Skin of body (tissue), 2 donors: ENCODE data around the gene ADGRL1. TPM values are rescaled to one million over a fixed set of nuclear protein-coding genes. Genes with fewer than 3 reads are reported as not detected.
"Not testable (repeated sequence)": the region's sequence is repeated elsewhere in the genome, so short reads cannot be mapped to it uniquely, and the experiment has no call there.

Source experiments
- DNase-seq: peaks from one replicate; lab custom pipeline; 2025; lab: John Stamatoyannopoulos, UW
- total RNA-seq: library from RNA; depleted of rRNA; stranded (reverse); fragments of >200 nt; gene quantifications from one replicate; pipeline ENCODE4 v1.2.3, GENCODE V29; 2014

Gene ADGRL1
- total RNA-seq, 1 donor from 2014 or later = 22.6 TPM

- DNase-seq = no peak
Measured at GRCh38 chr19:14161305-14161704, 44.7 kb downstream of the ADGRL1 start.

DNA sequence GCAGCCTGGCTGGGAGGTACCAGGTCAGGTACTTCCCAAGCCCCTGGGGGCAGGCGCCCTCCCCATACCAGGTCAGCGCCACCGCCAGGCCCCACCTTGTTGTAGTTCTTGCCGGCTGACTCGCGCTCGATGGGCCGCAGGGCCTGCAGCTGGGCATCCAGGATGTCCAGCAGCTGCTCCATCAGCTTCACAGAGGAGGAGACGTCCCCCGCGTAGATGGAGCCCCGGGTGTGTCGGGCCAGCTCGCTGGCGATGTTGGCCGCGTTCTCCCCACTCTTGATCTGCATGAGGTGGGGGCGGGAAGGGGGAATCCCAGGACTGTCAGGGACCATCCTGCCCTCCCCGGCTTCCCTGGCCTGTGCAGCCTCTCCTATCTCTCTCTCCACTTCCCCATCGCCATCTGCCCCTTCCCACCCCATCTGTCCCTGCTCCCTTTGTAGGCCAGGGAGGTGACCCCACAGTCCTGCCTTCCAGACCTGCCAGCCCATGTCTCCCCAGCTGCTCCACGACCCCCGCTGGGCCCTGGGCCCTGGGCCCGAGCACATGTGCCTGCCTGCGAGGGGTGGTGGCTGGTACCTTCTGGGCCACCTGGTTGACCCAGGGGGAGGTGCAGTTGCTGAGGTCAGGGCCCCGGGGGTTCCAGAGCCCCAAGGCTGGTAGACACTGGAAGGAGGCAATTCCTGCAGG lies 45.8 kb downstream of the ADGRL1 start:
- no peak for DNase-seq

DNA sequence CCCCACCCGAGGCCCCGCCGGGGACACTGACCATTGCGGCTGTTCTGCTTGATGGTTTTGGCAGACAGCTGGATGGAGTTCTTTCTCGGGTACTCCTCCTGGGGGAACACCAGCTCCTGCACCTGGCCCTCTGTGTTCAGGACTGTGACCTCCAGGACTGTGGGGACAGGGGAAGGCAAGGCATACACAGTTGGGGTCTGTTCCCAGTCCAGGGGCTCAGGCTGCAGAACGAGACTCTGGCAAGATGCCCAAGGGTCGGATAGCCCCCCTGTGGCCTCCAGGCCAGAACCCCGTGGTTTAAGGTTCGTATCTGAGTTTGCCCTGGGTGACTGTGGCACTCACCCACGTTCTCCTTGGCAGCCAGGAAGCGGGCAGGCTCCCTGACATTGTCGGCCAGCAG lies 46.9 kb downstream of the ADGRL1 start:
- DNase-seq = no peak

DNA sequence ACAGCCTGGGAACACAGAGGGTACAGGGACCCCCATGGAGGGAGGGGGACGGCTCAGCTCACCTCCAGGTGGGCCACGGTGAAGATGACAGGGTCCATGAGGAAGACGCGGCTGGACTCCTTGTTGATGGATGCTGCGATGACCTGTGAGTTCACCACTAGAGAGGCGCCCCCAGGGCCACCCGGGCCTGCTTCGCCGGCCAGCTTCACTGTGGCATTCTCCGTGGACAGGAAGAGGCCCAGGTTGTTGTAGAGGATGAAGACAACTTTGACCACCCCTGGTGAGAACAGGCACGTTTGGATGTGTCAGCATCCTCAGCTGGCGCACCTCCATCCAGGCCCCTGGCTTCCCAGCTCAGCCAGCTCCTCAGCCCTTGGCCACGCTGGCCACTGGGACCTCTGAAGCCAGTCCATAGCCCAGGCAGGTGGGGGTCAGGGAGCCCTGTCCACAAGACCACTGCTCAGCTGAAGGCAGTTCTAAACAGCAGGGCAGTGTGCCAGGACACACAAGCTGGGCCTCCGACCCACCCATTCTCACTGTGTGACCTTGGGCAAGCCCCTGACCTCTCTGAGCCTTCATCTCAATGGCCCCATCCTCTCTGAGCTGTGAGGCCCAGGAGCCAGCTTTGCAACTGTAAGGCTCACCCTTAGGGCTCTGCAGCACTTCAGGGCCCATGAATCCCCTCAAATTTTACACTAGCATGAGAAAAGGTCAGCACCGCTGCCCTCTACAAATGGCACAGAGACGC lies 47.5 kb downstream of the ADGRL1 start:
- DNase-seq = no peak

DNA sequence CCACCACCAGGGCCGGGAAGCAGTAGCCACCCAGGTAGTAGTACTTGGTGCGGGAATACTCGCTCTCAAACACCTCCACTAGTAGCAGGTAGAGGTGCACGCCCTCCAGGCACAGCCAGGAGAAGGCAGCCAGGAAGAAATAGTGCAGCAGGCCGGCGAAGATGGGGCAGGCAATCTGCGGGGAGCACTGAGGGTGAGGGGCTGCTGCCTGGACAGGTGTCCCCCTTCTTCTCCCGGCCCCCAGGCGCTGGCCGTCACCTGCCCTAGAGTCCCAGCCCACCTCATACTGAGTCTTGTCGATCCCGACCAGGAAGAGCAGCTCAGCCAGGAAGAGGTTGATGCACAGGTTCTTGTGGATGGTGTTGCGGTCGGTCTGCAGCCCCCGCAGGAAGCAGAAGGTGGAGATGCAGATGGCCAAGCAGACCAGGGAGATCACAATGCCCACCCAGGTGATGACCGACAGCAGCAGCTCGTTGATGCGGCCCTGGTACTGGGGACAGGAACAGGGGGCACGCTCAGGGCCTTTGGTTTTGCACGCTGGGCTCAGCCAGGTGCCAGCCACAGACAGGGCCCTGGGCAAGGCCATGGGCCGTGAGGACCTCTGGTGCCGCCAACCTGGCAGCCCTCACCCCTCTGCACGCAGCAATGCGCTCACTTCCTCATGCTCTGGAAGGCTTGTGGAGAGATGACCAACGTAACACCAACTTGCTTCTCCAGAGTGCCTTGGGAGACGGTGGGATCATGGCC lies 48.8 kb downstream of the ADGRL1 start:
- no peak for DNase-seq

DNA sequence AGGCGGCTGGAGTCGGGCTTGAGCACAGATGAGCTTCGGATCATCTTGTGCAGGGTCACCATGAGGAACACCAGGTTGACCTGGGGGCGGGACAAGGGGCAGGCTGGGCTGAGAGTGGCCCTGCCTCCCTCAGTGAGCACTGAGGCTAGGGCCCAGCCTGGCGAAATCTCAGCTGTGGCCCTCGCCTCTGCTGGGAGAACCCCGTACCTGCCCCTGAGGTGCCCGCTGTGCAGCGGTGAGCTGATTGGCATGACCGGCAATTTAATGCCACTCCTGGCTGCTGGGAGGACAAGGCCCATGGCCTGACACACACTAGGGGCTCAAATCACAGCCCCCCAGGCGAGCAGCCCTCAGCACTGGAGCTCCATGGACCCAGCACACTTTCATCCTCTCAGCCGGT lies 49.8 kb downstream of the ADGRL1 start:
- DNase-seq = no peak

DNA sequence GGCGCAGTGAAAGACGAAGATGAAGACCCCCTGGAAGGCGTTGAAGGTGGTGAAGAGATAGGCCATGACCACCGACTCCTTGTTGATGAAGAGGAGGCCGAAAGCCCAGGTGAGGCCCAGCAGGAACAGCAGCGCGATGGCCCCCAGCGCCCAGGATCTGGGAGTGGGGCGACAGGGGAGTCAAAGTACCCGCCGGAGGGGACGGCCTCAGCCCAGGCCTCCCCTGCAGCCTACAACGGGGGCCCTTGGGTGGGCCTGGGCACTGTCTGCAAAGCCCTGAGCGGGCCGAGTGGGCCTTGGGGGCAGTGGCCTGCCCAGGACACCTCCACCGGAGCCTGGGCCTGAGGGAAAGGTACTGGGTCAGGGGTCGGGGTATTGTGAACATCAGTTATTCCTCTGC lies 50.6 kb downstream of the ADGRL1 start:
- DNase-seq = no peak

GRCh38 chr19:14152713-14153112 lies 53.3 kb downstream of the ADGRL1 start:
- no peak for DNase-seq

- DNase-seq = no peak
Measured at GRCh38 chr19:14150770-14151661, 55.0 kb downstream of the ADGRL1 start.

DNA sequence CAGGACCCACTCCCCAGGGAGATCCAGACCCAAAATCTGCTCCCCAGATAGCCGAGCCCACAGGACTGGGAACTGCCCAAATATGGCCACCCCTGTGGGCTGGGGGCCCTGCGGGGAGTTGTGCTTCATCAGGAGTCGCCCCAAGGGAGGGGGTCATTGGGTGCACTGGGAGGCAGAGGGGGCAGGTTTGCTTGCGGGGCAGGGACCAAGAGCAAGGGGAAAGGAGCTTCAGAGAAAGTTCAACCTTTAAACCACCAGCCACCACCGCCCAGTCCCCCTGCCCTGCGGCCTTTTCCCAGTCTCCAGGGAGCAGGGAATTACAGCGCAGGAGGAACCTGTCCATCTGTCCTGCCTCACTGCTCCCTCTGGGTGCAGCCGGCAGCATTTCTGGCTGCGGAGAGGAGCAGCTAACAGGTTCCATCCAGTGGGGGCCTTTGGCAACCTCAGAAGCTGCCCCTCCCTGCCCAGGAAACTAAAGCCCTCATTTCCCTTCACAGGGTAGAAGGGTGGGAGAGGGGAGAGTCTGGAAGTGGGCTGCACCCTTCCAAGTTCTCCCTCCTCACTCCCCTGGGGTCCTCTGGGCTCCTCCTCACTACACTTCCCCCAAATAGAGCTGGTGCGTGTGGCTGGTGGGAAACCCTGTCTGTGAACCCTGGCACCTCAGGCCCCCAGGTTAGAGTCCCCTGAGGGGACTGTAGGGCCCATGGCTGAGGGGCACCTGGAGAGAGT lies 55.8 kb downstream of the ADGRL1 start:
- no peak for DNase-seq

DNA sequence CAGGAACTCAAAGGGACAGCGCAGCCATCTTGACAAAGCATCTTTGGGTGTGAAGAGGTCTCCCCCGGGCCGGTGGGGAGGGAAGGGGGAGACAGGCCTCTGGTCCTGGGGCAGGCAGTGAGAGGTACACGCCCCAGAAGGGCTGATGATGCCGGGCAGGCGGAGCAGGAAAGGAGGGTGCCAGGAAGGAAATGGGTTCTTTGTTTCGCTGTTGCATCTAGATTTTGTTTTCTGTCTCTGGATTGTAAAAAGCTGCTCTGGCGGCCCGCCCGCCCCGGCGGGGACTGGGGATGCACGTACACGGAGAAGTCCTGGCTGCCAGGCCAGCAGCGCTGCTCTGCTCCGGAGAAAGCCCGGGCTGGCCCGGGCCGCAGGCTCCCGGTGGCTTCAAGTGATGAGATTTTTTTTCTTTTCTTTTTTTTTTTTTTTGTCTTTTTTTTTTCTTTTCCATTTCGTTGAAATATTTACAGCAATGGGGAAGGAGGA lies 56.4 kb downstream of the ADGRL1 start:
- DNase-seq = peak; percentile 81

DNA sequence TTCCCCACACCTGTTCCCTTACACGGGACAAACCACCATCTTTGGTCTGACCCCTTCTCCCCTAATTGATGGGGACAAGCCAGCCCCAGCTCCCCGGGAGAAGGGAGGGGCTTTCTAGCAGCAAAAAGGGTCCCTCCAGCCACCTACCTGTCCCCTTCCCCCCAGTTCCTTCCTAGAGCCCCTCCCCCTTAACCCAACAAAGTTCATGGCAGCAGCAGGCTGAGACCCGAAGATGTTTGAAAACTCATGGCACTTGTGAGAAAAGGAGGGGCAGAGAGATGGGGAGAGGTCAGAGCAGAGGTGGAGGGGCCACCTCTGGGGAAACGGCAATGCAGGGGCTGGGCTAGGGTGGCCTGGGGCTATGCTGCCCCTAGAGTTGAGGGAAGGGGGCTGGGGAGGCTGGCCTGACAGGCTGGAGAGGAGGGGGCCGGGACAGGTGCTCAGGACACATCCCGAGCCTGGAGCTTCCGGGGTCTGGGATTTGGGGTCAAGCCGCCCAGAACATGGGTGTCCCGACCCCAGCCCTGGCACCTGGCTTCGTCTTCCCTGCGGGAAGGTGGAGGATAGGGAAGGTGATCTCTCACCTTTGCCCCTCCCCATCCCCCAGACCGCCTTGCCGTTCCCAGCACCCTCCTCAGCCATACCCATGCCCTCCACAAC lies 57.1 kb downstream of the ADGRL1 start:
- no peak for DNase-seq

- DNase-seq = peak; percentile 59
Measured at GRCh38 chr19:14147797-14148605, 58.0 kb downstream of the ADGRL1 start.

- no peak for DNase-seq
Measured at GRCh38 chr19:14146789-14147216, 59.2 kb downstream of the ADGRL1 start.

DNA sequence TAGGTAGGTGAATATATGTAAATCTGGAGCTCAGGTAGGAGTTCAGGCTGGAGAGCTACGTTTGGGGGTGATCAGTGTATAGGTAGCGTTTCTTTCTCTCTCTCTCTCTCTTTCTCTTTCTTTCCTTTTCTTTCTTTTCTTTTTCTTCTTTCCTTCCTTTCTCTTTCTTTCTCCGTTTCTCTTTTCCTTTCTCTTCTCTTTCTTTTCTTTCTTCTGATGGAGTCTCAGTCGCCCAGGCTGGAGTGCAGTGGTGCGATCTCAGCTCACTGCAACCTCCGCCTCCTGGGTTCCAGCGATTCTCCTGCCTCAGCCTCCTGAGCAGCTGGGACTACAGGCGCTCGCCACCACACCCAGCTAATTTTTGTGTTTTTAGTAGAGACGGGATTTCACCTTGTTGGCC lies 59.8 kb downstream of the ADGRL1 start:
- not testable (repeated sequence) for DNase-seq

GRCh38 chr19:14145381-14145780 lies 60.6 kb downstream of the ADGRL1 start:
- DNase-seq = no peak

GRCh38 chr19:14142262-14143190 lies 63.4 kb downstream of the ADGRL1 start:
- no peak for DNase-seq

DNA sequence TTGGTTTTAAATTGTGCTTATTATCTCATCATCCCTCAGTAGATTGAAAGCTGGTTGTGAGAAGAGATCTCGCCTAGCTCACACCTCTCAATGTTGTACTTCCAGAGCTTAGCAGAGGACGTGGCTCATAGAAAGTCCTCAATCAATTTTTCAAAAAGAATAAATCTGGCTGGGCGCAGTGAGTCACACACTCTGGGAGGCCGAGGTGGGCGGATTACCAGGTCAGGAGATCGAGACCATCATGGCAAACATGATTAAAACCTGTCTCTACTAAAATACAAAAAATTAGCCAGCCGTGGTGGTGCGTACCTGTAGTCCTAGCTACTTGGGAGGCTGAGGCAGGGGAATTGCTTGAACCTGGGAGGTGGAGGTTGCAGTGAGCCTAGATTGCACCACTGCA lies 64.9 kb downstream of the ADGRL1 start:
- DNase-seq = no peak
